Activated CD4-positive, alpha-beta T cell treated with anti-CD3 and anti-CD28 coated beads, Interleukin-10, Interleukin-2, amounts not matched to agents 100 ng/mL and 50 ng/mL, durations not matched to agents 16 hours and 8 hours (primary cell): Measurements from ENCODE around the gene CHMP4B.

Experiments
- DNase-seq: peaks from one replicate; pipeline ENCODE4 v3.0.0-alpha.2; 2020

The CHMP4B gene

DNA sequence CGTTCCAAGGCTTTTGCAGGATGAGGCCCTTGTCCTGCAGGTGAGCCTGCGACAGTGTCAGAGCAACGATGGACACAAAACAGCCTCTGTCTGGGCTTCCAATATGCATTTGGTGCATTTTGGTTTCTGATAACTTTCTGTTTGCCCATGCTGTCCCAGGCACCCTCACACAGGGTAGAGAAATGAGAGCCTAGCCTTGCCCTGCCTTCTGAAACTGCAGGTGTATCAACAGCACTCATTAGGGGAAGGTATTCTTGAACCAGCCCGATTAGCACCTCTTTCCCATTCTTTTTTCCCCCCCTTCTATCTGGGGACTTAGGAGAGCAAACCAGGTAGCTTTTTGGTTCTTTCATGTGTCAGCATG, 30.3 kb downstream of the CHMP4B start:
- no peak for DNase-seq

DNA sequence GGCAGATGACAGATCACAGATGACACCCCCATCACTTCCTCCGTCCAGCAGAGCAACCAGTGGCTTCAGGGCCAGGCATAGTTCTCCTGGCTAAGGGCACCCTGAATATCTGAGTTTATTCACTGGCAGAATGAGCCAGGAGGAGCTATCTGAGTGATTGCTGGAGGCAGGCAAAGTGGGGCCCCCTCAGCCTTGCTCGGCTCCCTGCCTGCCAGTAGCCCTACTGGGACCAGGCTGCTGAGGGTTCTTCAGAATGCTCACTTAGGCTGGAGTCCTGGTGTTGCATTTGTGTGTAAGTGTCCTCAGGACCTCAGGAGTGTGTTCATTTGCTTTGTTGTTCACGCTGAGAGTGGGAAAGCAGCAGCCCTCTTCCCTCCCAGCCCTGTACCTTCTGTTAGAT, 31.2 kb downstream of the CHMP4B start:
- DNase-seq: no peak

GRCh38 chr20:33843050-33843449, 31.9 kb downstream of the CHMP4B start:
- no peak for DNase-seq

DNA sequence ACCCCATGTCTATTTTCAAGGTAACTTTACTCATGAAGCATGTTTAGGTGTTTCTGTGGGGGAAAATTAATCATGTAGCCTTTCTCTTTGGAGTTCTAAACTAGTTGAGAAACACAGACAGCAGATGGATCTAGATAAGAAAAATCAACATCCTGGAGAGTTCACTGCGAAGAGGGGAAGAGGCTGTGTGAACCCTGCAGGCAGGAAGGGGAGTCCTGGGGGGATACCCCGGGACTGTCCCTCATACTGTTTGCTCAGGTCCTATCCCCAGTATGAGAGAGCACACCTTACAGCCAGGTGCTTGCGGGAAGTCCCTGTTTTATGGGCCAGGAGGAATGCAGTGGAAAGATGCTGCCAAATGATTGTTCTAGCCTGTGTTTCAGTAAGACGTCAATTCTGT, 32.7 kb downstream of the CHMP4B start:
- DNase-seq: peak; percentile 14

GRCh38 chr20:33846291-33846935, 35.3 kb downstream of the CHMP4B start:
- DNase-seq: no peak

DNA sequence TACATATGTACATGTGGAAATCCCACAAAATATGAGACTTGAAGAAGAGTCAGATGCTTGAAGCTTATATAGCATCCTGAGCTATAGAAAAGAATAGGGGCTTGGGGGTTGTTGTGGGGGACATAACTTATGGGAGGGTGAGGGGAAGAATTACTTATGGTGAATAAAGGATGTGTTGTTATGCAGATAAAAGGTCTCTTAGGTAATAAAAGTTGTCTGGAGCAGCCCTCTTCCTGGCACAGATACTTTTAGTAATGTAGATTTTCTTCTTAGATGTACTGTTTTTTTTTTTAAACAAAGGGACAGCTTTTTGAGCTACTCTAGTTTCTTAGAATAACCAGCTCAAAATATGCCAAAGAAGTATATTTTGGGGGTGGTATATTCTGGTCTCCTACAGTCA, 35.9 kb downstream of the CHMP4B start:
- no peak for DNase-seq

GRCh38 chr20:33848391-33848790, 37.2 kb downstream of the CHMP4B start:
- no peak for DNase-seq

DNA sequence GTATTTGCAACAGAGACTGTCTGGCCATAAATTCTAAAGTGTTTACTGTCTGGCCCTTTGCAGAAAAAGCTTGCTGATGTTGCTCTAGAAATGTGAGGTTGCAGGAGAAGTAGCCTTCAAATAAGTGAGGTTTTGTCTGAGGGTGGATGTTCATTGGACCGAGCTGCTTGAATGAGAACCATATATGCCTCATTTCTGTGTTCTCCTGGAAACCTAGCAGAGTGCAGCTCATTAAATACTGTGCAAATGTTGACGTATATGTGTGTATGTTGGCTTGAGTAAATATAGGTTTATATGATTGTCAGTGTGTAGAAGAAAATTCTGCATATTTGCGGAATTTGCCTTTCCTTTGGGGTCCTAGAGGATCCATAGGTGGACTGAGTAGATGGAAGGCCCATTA, 39.0 kb downstream of the CHMP4B start:
- no peak for DNase-seq

DNA sequence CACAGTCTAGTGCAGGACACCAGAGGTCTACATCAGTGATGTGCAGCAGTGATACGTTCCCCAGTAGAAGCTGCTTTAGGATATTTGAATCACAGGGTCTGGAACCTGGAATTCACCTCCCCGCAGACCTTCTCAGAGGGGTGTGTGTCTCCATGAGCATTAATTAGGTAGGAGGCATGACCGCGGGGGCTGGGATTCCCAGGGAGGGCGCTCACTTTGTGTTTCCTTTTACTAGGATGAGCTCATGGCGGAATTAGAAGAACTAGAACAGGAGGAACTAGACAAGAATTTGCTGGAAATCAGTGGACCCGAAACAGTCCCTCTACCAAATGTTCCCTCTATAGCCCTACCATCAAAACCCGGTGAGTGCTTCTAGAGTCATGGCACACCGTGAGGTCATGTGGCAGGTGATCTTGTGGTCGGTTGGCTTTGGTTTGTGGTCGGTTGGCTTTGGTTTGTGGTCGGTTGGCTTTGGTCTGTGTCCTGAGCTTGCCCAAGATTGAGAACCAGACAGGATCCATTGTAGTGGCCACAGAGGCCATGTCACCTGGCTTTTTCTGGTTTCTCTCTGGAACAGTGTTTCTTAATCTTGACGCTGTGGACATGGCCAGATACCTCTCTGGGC, 40.8 kb downstream of the CHMP4B start:
- DNase-seq: no peak

DNA sequence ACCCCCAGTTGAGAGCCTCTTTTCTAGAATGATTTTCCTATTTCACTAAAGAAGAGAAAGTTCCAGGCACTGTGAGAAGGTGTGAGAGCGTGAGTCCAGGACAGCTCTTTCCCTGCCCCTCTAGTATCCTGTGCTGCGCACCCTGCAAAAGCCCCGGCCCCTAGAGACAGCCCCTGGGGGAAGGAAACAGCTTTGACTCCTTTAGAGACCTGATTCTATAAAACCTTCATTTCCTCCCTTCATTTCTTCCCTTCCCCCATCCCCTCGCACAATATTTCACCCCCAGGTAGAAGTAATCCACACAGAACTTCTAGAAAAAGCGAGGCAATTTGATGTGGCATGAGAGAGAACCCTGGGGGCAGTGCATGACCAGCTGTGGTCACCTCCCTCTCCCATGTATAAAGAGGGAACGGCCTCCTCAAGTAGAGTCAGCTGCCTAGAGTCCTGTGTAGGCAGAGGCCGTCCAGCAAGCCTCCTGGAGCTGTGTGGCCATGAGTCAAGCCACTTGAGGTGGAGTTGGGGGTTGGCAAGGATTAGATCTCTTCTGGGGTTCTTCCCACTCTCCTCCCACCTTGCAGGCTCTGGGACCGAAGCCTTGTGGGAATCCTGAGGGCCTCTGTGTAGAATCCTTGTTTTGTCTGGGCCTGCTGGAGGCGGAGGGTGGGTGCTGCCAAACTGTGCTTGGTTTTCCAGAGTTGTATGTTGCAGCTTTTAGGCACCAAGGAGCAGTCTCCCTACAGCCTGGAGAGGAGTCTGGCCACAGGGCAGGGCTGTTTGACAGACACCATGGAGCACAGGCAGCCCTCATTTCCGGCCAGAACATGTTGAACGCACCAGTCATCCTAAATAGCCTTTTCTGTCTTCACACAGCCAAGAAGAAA, 41.7 kb downstream of the CHMP4B start:
- no peak for DNase-seq

- DNase-seq: peak; percentile 35
These were observed 42.3 kb downstream of the CHMP4B start for GRCh38 chr20:33853507-33853813.

DNA sequence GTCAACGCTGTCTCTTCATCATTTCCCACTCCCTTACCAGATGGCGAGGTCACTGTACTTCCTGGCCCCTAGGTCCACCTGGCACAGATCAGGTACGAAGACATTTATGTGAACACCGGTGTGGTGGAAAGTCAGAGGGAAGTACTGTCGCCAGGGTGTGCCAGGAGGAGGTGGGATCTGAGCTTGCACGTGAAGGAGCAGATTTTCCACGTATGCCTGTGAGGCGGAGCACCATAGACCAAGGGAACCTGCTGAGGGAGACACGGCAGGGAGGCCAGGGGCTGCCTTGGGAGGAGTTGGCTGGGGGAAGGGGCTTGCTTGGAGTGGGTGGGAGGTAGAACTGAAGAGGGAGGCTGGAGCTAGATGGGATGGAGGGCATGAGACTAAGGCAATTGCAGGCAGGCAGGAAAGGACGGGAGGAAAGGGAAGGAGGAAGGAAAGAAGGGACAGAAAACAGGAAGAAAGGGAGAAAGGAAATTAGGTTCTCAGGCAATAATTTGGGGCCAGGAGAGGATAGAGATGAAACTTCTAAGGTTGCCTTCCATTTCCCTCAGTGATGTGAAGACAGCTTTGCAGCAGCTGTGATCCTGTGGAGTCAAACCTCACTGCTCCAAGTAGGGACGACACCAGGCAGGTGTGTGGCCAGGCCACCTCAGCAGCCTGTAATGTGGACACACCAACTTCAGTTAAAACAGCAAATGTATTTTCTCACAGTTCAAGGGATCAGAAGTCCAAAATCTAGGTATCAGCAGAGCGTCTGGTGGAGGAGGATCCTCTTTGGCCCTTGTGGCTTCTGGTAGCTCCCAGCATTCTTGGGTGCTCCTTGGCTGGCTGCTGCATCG, 46.8 kb downstream of the CHMP4B start:
- DNase-seq: no peak

DNA sequence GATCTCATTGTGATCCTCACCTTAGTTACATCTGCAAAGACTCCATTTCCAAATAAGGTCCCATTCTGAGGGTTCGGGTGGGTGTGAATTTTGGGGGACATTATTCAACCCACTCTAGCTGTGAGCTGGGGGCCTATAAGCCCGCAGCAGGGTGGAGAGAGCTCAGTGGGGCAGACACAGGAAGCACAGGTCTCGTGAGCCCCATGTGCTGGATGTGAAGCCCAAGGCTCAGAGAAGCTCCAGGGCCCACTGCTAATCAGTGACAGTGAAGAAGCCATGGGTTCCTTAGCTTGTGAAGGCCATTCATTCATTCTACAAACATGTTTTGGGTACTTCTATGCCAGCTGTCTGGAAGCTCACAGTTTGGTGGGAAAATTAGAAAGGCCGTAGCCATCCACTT, 47.5 kb downstream of the CHMP4B start:
- no peak for DNase-seq

DNA sequence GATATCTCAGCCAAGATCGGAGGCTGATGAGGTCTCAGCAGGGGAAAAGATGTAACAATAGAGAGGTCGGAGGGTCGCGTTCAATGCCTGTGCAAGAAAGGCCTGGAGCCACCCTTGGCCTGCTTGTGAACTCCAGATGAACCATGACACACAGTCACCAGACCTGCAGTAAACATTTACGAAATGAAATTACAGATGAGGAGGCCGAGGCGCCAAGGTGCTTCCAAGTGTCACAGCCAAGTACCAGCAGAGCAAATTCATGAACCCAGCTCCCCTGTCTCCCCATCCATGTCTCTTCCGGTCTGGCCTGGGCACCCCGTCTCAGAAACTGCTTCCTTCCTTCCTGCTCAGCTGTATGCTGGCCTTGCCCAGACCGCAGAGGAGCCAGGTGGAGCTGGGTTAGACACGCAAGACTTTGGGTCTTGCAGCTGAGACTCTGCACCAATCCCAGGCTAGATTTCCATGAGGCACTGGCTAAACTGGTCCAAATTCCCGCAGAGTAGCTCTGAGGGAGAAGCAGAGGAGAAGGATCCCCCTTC, 48.1 kb downstream of the CHMP4B start:
- peak; percentile 68 for DNase-seq

GRCh38 chr20:33859751-33860150, 48.6 kb downstream of the CHMP4B start:
- DNase-seq: no peak

DNA sequence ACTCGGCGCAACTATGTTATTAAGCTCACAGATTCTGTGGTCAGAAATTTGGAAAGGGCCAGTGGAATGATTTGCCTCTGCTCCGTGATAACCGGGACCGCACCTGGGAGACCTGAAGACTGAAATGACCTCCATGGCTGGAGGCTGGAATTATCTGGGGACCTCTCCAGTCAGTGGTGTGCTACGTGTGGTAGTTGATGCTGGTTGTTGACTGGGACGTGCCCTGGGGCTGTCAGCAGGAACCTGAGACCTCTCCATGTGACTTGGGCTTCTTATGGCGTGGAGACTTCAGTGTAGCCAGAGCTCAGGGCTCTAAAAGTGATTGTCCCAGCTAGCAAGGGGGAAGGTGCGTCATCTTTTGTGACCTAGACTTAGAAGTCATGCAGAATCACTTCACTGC, 50.3 kb downstream of the CHMP4B start:
- no peak for DNase-seq

- DNase-seq: peak; percentile 35
These were observed 51.7 kb downstream of the CHMP4B start for GRCh38 chr20:33862709-33863403.

GRCh38 chr20:33863440-33864323, 52.5 kb downstream of the CHMP4B start:
- DNase-seq: no peak

DNA sequence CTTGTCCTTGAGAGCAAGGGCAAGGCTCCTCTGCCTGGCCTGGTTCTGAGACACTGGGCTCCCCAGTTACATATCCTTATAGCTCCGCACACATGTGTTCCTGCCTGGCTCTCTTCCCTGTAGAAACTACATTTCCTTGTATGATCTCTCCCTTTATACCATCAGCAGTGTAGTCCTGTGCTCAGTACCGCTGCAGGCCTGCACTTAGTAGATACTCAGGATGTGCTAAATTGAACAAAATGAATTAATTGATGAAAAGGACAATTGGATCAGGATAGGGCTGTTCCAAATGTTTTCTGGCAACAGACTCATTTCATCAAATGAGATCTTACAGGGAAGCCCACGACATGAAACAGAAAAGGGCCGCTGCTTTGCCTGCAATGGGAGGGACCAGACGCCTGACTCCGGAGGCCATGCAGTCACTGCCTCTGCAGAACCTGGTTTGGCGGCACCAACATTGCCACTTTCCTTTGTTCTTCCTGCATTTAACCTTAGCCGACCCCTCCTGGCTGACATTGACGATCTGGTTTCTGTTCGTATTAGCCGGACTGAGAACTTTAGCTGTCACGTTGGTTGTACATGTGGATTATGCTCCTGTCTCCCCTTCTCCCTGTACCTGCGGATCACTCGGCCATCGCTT, 53.3 kb downstream of the CHMP4B start:
- DNase-seq: no peak

GRCh38 chr20:33865761-33866370, 54.7 kb downstream of the CHMP4B start:
- DNase-seq: no peak
